ENCODE measurements around the gene ARHGAP4.
A peak's percentile ranks its signal among the peaks of the same experiment; 100 is the strongest.

Gene ARHGAP4

GRCh38 chrX:153944140-153944799 is 18.2 kb upstream of the ARHGAP4 start, which contains the start of gene RENBP:
Gene RENBP (minus strand): TSS chrX:153944643. CDS start chrX:153944610, 33 bp downstream.
- H2AK5ac ChIP-seq (ENCODE audit: low read depth, low read length), result peak within 1 kb of the TSS; percentile 90
- H3K9me3 ChIP-seq (replicated peaks in 1 of 2; ENCODE audit: control insufficient read depth in 2 of 2, insufficient read depth in 1 of 2, low read depth in 1 of 2, low read length in 2 of 2), result no peaks in the 10 kb centered on the region
- peaks cover 0 to 17% of the 10 kb centered on the region in 2 donors for H3K36me3 ChIP-seq (replicated peaks in 1 of 2; ENCODE audit: control insufficient read depth in 2 of 2, insufficient read depth in 2 of 2, low read length in 2 of 2)
- H4K91ac ChIP-seq (ENCODE audit: low read depth, low read length, poor library complexity), result no peak within 1 kb of the TSS
- H3K4me2 ChIP-seq (ENCODE audit: insufficient read depth, low read length, poor library complexity, severe bottlenecking), result peak within 1 kb of the TSS; percentile 14
- H3K4ac ChIP-seq (ENCODE audit: low read length), result no peak within 1 kb of the TSS
- no peak within 1 kb of the TSS for H3K27ac ChIP-seq (replicated peaks; ENCODE audit: low read length)
- H3K4me1 ChIP-seq (ENCODE audit: control insufficient read depth in 2 of 2, insufficient read depth in 1 of 2, low read depth in 1 of 2, low read length in 2 of 2), result peaks cover 9 to 24% of the 10 kb centered on the region in 2 donors
- peak within 1 kb of the TSS; percentile 57 for H3K18ac ChIP-seq (ENCODE audit: low read length)
- H2BK120ac ChIP-seq (ENCODE audit: low read depth, low read length), result no peak within 1 kb of the TSS
- peak within 1 kb of the TSS; percentile 27 to 51 for H3K4me3 ChIP-seq (ENCODE audit: low read length in 2 of 2)
- peak within 1 kb of the TSS; percentile 84 for H2BK12ac ChIP-seq (ENCODE audit: low read length)
- no peak within 1 kb of the TSS for H3K23ac ChIP-seq (ENCODE audit: low read depth, low read length, poor library complexity)
- no peak within 1 kb of the TSS for H3K9ac ChIP-seq (ENCODE audit: low read depth, low read length, poor library complexity)
- no peak within 1 kb of the TSS for H2BK5ac ChIP-seq (ENCODE audit: low read length)
- H3K79me1 ChIP-seq (ENCODE audit: low read depth, low read length), result no peaks in the 10 kb centered on the region
- peak within 1 kb of the TSS; percentile 75 for H2AFZ ChIP-seq (ENCODE audit: low read length)
- H3K27me3 ChIP-seq (ENCODE audit: control insufficient read depth in 3 of 3, insufficient read depth in 3 of 3, low read depth in 1 of 3, low read length in 3 of 3), result peaks cover 0 to 13% (median 0%) of the 10 kb centered on the region in 3 experiments
- H3K14ac ChIP-seq (ENCODE audit: low read length), result peak within 1 kb of the TSS; percentile 8
- WGBS, 2 donors (ENCODE audit: extremely low coverage in 2 of 2, insufficient read length in 2 of 2, insufficient replicate concordance in 1 of 2), result no CpG with 5 or more reads among the region's 31 CpGs
- H2BK15ac ChIP-seq (ENCODE audit: low read length), result peak within 1 kb of the TSS; percentile 49
- no peak for DNase-seq (ENCODE audit: low spot score)
- no peak within 1 kb of the TSS for H4K8ac ChIP-seq (ENCODE audit: low read depth, low read length)

- peaks cover 0 to 14% (median 0%) of the 10 kb centered on the region in 3 experiments for H3K27me3 ChIP-seq (ENCODE audit: control insufficient read depth in 3 of 3, insufficient read depth in 3 of 3, low read depth in 1 of 3, low read length in 3 of 3)
- H3K4ac ChIP-seq (ENCODE audit: low read length), result no peak overlapping the region
- no CpG with 5 or more reads among the region's 23 CpGs for WGBS, 2 donors (ENCODE audit: extremely low coverage in 2 of 2, insufficient read length in 2 of 2, insufficient replicate concordance in 1 of 2)
- H3K36me3 ChIP-seq (replicated peaks in 1 of 2; ENCODE audit: control insufficient read depth in 2 of 2, insufficient read depth in 2 of 2, low read length in 2 of 2), result no peaks in the 10 kb centered on the region
- peak overlapping the region; percentile 57 for H3K18ac ChIP-seq (ENCODE audit: low read length)
- H2BK15ac ChIP-seq (ENCODE audit: low read length), result no peak overlapping the region
- DNase-seq (ENCODE audit: low spot score), result no peak
- H3K9me3 ChIP-seq (replicated peaks in 1 of 2; ENCODE audit: control insufficient read depth in 2 of 2, insufficient read depth in 1 of 2, low read depth in 1 of 2, low read length in 2 of 2), result no peaks in the 10 kb centered on the region
- no peak overlapping the region for H2AFZ ChIP-seq (ENCODE audit: low read length)
- peaks cover 0 to 12% of the 10 kb centered on the region in 2 donors for H3K4me1 ChIP-seq (ENCODE audit: control insufficient read depth in 2 of 2, insufficient read depth in 1 of 2, low read depth in 1 of 2, low read length in 2 of 2)
- no peak overlapping the region for H4K91ac ChIP-seq (ENCODE audit: low read depth, low read length, poor library complexity)
- H3K9ac ChIP-seq (ENCODE audit: low read depth, low read length, poor library complexity), result no peak overlapping the region
- H2AK5ac ChIP-seq (ENCODE audit: low read depth, low read length), result no peak overlapping the region
- no peak overlapping the region for H2BK12ac ChIP-seq (ENCODE audit: low read length)
- H3K4me2 ChIP-seq (ENCODE audit: insufficient read depth, low read length, poor library complexity, severe bottlenecking), result no peak overlapping the region
- no peak overlapping the region for H3K23ac ChIP-seq (ENCODE audit: low read depth, low read length, poor library complexity)
- no peak overlapping the region for H3K4me3 ChIP-seq (ENCODE audit: low read length in 2 of 2)
- no peak overlapping the region for H4K8ac ChIP-seq (ENCODE audit: low read depth, low read length)
- no peak overlapping the region for H2BK5ac ChIP-seq (ENCODE audit: low read length)
- H2BK120ac ChIP-seq (ENCODE audit: low read depth, low read length), result no peak overlapping the region
- H3K27ac ChIP-seq (replicated peaks; ENCODE audit: low read length), result no peak overlapping the region
- H3K79me1 ChIP-seq (ENCODE audit: low read depth, low read length), result no peaks in the 10 kb centered on the region
- H3K14ac ChIP-seq (ENCODE audit: low read length), result no peak overlapping the region
Observed at GRCh38 chrX:153941336-153942252, 15.5 kb upstream of the ARHGAP4 start.

GRCh38 chrX:153939573-153939972 is 13.5 kb upstream of the ARHGAP4 start:
- no peaks in the 10 kb centered on the region for H3K79me1 ChIP-seq (ENCODE audit: low read depth, low read length)
- peaks cover 2 to 12% of the 10 kb centered on the region in 2 donors for H3K4me1 ChIP-seq (ENCODE audit: control insufficient read depth in 2 of 2, insufficient read depth in 1 of 2, low read depth in 1 of 2, low read length in 2 of 2)
- DNase-seq (ENCODE audit: low spot score), result no peak
- H3K4ac ChIP-seq (ENCODE audit: low read length), result no peak overlapping the region
- no peak overlapping the region for H3K27ac ChIP-seq (replicated peaks; ENCODE audit: low read length)
- H2BK120ac ChIP-seq (ENCODE audit: low read depth, low read length), result no peak overlapping the region
- H3K4me2 ChIP-seq (ENCODE audit: insufficient read depth, low read length, poor library complexity, severe bottlenecking), result no peak overlapping the region
- H3K18ac ChIP-seq (ENCODE audit: low read length), result no peak overlapping the region
- no peak overlapping the region for H2BK15ac ChIP-seq (ENCODE audit: low read length)
- no peak overlapping the region for H3K4me3 ChIP-seq (ENCODE audit: low read length in 2 of 2)
- no peak overlapping the region for H3K9ac ChIP-seq (ENCODE audit: low read depth, low read length, poor library complexity)
- H3K23ac ChIP-seq (ENCODE audit: low read depth, low read length, poor library complexity), result no peak overlapping the region
- no peak overlapping the region for H2AFZ ChIP-seq (ENCODE audit: low read length)
- H2BK5ac ChIP-seq (ENCODE audit: low read length), result no peak overlapping the region
- H3K14ac ChIP-seq (ENCODE audit: low read length), result no peak overlapping the region
- H2AK5ac ChIP-seq (ENCODE audit: low read depth, low read length), result no peak overlapping the region
- H3K9me3 ChIP-seq (replicated peaks in 1 of 2; ENCODE audit: control insufficient read depth in 2 of 2, insufficient read depth in 1 of 2, low read depth in 1 of 2, low read length in 2 of 2), result no peaks in the 10 kb centered on the region
- H3K27me3 ChIP-seq (ENCODE audit: control insufficient read depth in 3 of 3, insufficient read depth in 3 of 3, low read depth in 1 of 3, low read length in 3 of 3), result peaks cover 0 to 14% (median 0%) of the 10 kb centered on the region in 3 experiments
- H4K8ac ChIP-seq (ENCODE audit: low read depth, low read length), result no peak overlapping the region
- no peak overlapping the region for H2BK12ac ChIP-seq (ENCODE audit: low read length)
- no peak overlapping the region for H4K91ac ChIP-seq (ENCODE audit: low read depth, low read length, poor library complexity)
- no peaks in the 10 kb centered on the region for H3K36me3 ChIP-seq (replicated peaks in 1 of 2; ENCODE audit: control insufficient read depth in 2 of 2, insufficient read depth in 2 of 2, low read length in 2 of 2)
- no CpG with 5 or more reads among the region's 7 CpGs for WGBS, 2 donors (ENCODE audit: extremely low coverage in 2 of 2, insufficient read length in 2 of 2, insufficient replicate concordance in 1 of 2)
